HG03442 (cell line): ENCODE data around the gene B3GALT5.

Experiments used
- ATAC-seq: cut with Tn5 transposase; IDR thresholded peaks from one replicate; pipeline ENCODE4 v1.9.1; 2021; ENCODE audit warnings: mild to moderate bottlenecking, moderate library complexity; ENCODE audit not compliant: unreplicated experiment

Gene B3GALT5

GRCh38 chr21:39641827-39642450, 29.2 kb downstream of the B3GALT5 start:
- no peak for ATAC-seq

GRCh38 chr21:39644062-39644560, 31.4 kb downstream of the B3GALT5 start:
- no peak for ATAC-seq

GRCh38 chr21:39645331-39645730, 32.6 kb downstream of the B3GALT5 start:
- ATAC-seq = no peak

GRCh38 chr21:39647476-39647875, 34.7 kb downstream of the B3GALT5 start:
- no peak for ATAC-seq

GRCh38 chr21:39648879-39649278, 36.1 kb downstream of the B3GALT5 start:
- ATAC-seq = no peak

- no peak for ATAC-seq
Observed at GRCh38 chr21:39649526-39649925, 36.8 kb downstream of the B3GALT5 start.

GRCh38 chr21:39650306-39650705, 37.6 kb downstream of the B3GALT5 start:
- no peak for ATAC-seq

GRCh38 chr21:39650801-39651200, 38.1 kb downstream of the B3GALT5 start:
- no peak for ATAC-seq

- no peak for ATAC-seq
Observed at GRCh38 chr21:39651206-39651605, 38.5 kb downstream of the B3GALT5 start.

- ATAC-seq = no peak
Observed at GRCh38 chr21:39654951-39655350, 42.2 kb downstream of the B3GALT5 start.

GRCh38 chr21:39655589-39655988, 42.8 kb downstream of the B3GALT5 start:
- no peak for ATAC-seq

GRCh38 chr21:39656209-39656608, 43.5 kb downstream of the B3GALT5 start:
- no peak for ATAC-seq

- ATAC-seq = no peak
Observed at GRCh38 chr21:39657091-39657689, 44.5 kb downstream of the B3GALT5 start.

- ATAC-seq = no peak
Observed at GRCh38 chr21:39658066-39658465, 45.3 kb downstream of the B3GALT5 start.

GRCh38 chr21:39659070-39659815, 46.5 kb downstream of the B3GALT5 start:
- no peak for ATAC-seq

GRCh38 chr21:39660191-39660980, 47.6 kb downstream of the B3GALT5 start:
- no peak for ATAC-seq

- no peak for ATAC-seq
Observed at GRCh38 chr21:39661121-39661520, 48.4 kb downstream of the B3GALT5 start.

- ATAC-seq = no peak
Observed at GRCh38 chr21:39661740-39662139, 49.0 kb downstream of the B3GALT5 start.

GRCh38 chr21:39662411-39662953, 49.7 kb downstream of the B3GALT5 start:
- no peak for ATAC-seq

GRCh38 chr21:39663066-39663465, 50.3 kb downstream of the B3GALT5 start:
- no peak for ATAC-seq
